ENCODE data around the gene OR6C2.
"Not testable (repeated sequence)": the region's sequence is repeated elsewhere in the genome, so short reads cannot be mapped to it uniquely, and the experiment has no call there.

The OR6C2 gene

DNA sequence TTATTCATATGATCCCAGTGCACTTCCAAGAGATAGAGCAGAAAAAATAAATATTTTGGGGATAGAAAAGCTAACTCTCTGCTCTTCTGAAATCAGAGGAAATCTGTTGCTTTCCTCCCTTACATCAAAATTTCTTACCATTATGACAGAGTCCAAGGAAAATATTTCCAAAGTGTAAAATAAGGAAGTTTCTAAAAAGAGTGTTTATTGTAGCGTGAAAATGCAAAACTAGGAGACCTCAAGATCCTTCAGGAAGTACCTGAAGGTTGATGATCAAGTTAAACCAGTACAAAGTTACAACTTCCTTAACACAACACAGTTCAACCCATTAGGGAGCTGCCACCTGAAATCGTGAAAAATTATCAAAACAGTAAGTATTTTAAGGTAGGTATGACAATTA, at the start of gene OR6C2:
TSS of gene OR6C2 (plus strand) at position 301 of the 400 bp plus-strand sequence. CDS start 8,138 bp downstream, outside the sequence.
- DNase-seq, result no peak

- no peak for DNase-seq
These were observed 47.5 kb upstream of the OR6C2 start for GRCh38 chr12:55396326-55396725.

GRCh38 chr12:55400229-55400628, 43.6 kb upstream of the OR6C2 start, which contains the start of gene OR6C65:
OR6C65 (plus strand) TSS chr12:55400529; CDS start chr12:55400529, 0 bp downstream.
- DNase-seq, result no peak

DNA sequence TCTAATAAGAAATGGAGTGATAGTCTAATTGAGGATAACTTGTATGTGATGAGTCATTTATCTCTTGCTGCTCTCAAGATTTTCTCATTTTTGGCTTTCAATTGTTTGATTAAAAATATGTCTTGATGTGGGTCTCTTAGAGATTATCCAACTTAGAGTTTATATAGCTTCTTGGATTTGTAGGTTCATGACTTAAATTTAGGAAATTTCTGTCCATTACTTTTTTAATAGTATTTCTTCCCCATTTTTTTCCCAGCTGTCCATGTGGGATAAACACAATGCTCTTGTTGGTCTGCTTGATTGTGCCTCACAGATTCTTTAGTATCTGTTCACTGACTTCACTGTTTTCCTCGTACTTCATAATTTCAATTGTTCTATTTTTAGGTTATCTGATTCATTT, 36.0 kb upstream of the OR6C2 start:
- no peak for DNase-seq

DNA sequence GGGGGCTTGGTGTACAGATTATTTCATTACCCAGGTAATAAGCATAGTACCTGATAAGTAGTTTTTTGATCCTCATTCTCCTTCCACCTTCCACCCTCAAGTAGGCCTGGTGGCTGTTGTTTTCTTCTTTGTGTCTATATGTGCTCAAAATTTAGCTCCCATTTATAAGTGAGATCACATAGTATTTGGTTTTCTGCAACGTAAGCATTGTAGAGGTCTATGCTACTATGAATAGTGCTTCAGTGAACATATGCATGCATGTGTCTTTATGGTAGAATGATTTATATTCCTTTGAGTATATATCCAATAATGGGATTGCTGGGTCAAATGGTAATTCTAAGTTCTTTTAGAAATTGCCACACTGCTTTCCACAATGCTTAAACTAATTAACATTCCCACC, 34.7 kb upstream of the OR6C2 start:
- DNase-seq, result not testable (repeated sequence)

DNA sequence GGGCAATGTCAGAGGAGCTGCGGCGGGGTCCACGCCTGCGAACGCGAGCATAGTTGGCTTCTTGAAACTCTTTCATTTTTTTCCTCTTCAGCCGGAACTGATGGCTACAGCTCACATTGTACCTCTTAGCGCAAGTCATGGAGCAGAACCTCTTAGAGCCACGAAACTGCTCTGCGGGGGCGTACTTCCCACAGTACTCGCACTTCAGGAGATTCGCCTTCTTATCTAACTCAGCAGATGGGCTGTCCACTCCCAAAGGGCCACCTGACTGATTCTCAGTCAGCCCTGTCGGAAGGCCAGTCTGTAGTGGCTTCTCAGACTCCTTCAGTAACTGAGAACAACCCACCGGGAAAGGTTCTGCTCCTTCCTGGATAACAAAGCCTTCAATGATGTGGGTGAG, 31.7 kb upstream of the OR6C2 start:
- DNase-seq, result not testable (repeated sequence)

DNA sequence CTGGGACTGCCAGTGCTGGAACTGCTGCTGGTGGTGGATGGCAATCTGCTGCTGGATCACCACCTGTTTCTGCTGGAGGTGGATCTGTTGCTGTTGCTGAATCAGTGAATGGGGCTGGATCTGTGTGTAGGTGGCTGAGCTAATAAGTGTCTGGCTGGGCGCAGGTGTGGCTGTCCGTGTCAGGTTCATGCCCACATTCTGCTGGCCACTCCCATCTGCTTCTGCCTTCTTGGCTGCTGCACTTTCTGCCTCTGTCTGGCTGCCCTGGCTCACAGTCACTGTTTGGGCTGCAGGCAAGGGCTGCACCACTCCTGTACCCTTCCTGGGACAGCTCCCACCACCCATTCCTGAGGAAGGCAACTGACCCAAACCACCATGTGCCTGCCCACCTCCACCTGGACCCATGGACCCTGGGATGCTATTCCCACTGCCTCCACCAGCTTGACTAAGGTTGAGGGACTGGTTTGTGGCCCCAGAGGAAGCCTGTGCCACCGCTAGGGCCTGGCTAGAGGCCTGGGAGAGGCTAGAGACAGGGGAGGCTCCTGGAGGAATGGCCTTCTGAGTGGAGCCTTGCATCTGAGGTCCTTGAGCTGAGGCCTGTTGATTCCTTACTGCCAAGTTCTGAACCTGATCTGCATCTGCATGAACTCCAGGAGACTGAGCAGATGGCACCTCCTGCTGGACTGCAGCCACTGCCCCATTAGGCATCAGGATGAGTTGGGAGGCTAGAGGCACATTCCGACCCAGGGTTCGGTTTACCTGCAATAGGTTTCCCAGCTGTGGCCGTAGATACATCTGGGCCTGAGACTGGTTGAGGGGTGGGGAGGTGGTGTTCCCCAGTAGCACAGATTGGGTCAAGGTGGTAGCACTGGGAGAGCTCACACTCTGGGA, 30.1 kb upstream of the OR6C2 start:
- not testable (repeated sequence) for DNase-seq

- not testable (repeated sequence) for DNase-seq
These were observed 29.5 kb upstream of the OR6C2 start for GRCh38 chr12:55414396-55414823.

- DNase-seq, result not testable (repeated sequence)
These were observed 29.0 kb upstream of the OR6C2 start for GRCh38 chr12:55414889-55415288.

DNA sequence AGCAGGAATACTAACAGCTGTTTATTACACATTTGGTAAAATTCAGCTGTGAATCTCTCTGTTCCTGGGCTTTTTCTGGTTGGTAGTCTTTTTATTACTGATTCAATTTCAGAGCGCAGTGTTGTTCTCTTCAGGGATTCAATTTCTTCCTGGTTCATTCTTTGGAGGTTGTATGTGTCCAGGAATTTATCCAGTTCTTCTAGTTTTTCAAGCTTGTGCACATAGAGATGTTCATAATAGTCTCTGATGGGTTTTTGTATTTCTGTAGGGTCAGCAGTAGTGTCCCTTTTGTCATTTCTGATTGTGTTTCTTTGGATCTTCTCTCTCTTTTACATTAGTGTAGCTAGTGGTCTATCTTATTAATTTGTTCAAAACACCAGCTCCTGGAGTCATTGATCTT, 26.9 kb upstream of the OR6C2 start:
- DNase-seq, result no peak

GRCh38 chr12:55420307-55420962, 23.4 kb upstream of the OR6C2 start:
- no peak for DNase-seq

- DNase-seq, result no peak
These were observed 17.9 kb upstream of the OR6C2 start, which contains the start of gene OR6C76 for GRCh38 chr12:55425954-55426353. OR6C76 (plus strand) TSS chr12:55426254; CDS start chr12:55426254, 0 bp downstream.

- DNase-seq, result no peak
These were observed 15.3 kb upstream of the OR6C2 start for GRCh38 chr12:55428331-55429243.

DNA sequence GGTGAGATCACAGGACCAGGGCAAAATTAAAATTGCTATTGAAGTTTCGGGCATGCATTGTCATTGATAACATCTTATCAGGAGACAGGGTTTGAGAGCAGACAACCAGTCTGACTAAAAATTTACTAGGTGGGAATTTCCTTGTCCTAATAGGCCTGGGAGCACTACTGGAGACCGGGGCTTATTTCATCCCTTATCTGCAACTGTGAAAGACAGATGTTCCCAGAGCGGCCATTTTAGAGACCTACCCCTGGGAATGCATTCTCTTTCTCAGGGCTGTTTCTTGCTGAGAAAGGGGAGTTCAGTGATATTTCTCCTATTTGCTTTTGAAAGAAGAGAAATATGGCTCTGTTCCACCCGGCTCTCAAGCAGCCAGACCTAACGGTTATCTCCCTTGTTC, 2.6 kb upstream of the OR6C2 start:
- not testable (repeated sequence) for DNase-seq

DNA sequence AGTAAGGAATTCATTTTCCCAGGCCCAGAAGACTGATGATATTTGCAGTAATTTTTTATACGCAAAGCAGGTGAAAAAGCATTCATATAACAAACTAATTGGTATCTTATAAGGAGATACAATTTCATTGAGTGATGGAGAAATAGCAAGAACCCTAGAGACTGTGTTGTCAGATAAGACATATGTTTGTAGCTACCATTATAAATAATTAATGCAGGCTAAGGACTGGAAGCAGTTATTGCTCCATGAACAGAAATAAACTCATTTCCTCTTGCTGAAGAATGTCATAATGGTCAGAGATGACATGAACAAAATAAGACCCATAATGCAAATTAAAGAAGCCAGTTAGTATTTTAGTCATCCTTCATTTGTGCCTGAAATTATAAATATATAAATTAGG, 1.5 kb downstream of the OR6C2 start:
- no peak for DNase-seq

DNA sequence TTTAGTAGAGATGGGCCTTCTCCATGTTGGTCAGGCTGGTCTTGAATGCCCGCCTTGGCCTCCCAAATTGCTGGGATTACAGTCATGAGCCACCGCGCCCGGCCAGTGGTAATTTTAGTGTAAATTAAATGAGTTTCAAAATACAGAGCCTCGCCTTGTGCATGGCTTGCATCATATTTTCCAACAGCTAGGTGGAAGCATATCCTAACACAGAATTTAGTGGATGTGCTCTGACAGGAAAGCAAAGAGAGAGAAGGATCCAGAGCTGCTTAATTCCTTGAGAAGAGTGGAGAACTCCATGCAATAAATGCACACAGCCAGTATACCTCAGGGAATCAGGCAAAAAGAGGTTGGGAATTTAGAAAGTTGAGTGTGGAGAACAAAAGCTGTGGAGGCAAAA, 2.5 kb downstream of the OR6C2 start:
- DNase-seq, result no peak

DNA sequence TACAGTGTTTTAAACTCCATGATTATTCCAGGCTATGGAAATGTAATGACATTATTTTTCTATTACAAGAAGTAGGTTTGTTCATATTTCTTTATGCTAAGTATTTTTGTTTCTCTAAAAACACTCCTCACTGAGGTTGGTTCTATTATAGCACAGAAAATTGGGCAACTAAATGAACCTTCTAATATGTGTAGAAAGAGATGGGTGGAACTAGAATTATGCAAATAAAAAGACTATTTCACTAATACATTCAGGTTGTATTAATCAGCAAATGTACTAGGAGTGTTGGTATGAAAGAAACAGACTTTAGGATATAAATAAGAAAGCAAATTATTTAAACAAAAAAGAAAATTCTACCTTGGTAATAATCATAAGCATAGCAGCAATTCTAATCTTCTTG, 4.9 kb downstream of the OR6C2 start:
- no peak for DNase-seq

DNA sequence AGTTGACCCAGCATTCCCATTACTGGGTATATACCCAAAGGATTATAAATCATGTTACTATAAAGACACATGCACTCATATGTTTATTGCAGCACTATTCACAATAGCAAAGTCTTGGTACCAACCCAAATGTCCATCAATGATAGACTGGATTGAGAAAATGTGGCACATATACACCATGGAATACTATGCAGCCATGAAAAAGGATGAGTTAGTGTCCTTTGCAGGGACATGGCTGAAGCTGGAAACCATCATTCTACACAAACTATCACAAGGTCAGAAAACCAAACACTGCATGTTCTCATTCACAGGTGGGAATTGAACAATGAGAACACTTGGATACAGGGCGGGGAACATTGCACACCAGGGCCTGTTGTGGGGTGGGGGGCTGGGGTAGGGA, 21.1 kb downstream of the OR6C2 start:
- not testable (repeated sequence) for DNase-seq

DNA sequence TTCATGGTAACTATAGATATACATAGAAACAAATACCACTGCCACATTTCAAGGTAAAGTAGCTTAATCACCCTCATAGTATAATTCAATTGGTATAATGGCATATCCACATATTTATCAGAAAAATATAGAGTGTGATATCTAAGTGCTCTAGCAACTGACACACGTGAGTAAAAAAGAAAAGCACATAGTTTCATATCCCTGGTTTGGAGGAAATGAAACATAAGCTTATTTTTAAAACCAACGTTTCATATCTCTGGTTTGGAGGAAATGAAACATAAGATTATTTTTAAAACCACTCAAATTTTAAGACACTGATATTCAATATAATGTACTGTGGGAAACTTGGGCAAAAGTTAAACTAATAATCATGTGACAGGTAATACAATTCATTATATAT, 24.0 kb downstream of the OR6C2 start:
- DNase-seq, result no peak

GRCh38 chr12:55469291-55469690, 25.4 kb downstream of the OR6C2 start:
- no peak for DNase-seq

DNA sequence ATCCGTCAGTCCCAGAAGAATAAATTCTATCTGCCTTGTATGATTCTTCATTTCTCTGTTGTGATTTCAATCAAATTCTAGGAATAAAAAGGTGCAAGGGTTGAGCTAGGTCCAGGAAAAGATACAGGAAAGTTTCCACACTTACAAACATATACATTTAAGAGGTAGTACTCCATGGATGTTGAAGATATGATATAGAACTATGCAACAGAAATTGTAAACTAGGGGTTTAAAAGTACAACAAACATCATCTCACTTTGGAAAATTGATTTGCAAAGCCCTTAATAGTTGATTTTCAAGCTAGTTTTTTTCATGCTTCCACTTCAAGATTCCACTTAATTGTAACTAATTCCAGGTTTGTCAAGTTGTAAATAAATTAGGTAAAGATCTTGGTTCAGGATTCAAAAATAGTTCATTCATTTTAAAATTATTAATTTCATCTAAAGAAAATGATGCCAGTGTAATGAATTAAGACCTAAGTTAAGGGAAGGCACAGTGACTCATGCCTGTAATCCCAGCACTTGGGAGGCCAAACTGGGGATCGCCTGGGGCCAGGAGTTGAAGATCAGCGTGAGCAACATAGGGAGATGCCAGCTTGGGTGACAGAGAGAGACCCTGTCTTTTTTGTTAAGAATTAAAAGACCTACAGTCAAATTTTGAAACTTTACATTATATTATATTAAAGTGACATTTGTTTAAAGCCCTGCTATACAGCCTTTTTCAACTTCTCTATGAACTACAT, 26.4 kb downstream of the OR6C2 start, which contains the start of gene OR6C70:
TSS of gene OR6C70 (minus strand) at position 51 of the 742 bp plus-strand sequence. CDS start at position 51, 0 bp downstream.
- no peak for DNase-seq

DNA sequence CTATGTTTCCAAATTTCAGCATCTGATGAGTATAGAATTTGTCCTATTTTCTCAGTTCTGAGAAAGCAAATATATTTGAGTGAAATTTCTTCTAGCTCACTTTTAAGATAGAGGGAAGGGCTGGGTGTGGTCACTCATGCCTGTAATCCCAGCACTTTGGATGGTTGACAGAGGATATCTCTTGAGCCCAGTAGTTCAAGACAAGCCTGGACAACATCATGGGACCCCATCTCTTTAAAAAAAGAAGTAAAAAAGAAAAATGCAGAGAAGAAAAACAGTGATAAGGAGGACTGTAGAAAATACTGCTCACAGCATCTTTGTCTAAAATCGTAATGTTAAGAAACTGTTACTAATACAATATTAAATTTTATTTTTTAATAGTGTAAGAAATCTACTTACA, 28.4 kb downstream of the OR6C2 start:
- no peak for DNase-seq
